NCI-H187 treated with DMSO at 0.1 percent for 48 hours (cell line): Measurements from ENCODE around the gene GRID1.

ENCODE experiments used
- DNase-seq: peaks from one replicate; lab custom pipeline; 2025; lab: John Stamatoyannopoulos, UW

GRID1 gene

GRCh38 chr10:86266446-86267242 is 100.0 kb downstream of the GRID1 start:
- no peak for DNase-seq

- DNase-seq = no peak
Measured at GRCh38 chr10:86265895-86266259, 100.7 kb downstream of the GRID1 start.

- DNase-seq = peak; percentile 6
Measured at GRCh38 chr10:86265236-86265894, 101.2 kb downstream of the GRID1 start.

GRCh38 chr10:86264481-86265231 is 101.9 kb downstream of the GRID1 start:
- DNase-seq = no peak

DNA sequence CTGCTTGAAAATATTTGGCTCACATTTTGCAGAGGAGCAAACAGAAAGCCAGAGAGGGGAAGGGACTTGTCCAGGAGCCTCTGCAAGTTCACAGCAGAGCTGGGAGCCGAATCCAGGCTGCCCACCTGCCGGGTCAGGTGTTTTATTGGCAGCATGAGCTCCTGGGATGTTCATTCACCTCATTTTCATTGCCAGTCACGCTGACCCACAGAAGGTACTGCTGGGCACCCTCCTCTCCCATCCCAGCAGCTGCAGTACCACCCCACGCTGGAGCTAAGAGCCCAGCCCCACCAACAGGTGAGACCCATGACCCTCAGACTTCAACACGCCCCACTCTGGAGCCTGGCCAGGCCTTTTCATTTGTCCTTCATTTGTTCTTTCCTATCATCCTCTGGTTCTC is 102.7 kb downstream of the GRID1 start:
- DNase-seq = no peak

DNA sequence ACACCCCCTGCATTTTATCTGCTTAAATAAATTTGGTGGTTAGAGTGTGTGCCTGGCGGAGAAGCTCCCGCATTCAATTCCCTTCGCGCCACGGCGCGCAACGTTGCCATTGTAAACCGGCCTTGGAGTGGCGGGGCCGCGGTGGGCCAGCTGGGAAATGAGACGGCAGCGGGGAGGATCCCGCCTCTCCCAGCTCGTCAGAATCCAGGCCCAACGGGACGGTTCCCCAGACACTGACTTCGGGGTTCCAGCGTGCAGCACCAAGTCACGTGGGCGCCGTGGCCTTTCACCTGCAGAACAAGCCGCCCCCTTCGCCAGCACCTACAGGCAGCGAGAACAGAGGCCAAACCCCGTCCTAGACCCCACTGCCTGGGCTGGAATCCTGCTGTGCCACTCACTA is 103.4 kb downstream of the GRID1 start:
- DNase-seq = no peak

GRCh38 chr10:86262688-86263181 is 103.9 kb downstream of the GRID1 start:
- DNase-seq = no peak

DNA sequence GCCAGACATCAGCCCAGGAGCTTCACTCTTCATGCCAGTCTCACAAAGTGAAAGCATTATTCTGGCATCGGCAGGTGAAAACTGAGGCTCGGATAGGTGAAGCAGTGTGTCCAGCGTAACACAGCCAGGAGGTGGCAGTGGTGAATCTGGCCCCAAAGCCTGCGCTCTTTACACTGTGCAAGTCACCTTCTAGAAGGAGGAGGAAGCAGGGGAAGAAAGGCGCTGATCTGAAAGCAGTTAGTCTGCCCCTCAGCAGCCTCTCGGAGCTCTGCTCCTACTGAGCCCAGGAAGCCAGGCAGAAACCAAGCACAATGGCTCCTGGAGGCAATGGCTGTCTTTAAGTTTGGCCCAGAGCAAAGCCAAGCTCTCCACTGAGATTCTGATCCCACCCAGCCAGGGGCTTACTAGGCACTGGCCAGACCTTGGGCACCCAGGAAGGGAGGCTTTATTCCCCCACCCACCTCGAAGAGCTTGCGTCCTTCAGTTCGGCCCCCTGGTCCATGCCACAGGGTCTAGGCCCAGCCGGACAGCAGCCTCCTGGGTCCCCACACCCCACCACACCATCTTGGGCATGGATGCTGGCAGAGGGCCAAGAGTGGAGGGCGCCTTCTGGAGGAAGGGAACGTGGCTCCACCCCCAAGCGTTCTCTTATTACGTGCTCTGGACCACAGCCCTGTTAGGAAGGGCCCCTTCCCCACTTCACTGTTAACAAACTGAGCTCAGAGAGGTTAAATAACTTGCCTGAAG is 104.5 kb downstream of the GRID1 start:
- DNase-seq = peak; percentile 1

- DNase-seq = no peak
Measured at GRCh38 chr10:86261470-86261869, 105.1 kb downstream of the GRID1 start.

DNA sequence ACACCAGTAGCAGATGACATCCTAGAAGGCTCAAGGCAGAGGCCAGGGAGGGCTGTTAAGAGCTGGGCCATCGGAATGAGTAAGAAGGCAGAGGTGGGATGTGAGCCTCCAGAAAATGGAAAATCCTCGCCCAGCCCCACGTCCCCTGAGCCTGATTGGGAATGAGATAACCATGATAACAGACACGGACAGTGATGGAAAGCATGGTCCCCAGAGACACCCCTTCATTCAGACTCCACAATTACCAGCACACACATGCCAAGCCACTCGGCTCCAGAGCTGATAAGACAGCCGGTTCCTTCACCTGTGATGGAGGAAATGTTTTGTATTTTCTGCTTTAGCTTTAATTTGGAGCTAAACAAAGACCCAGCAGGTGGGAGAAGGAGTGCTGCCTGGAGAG is 106.0 kb downstream of the GRID1 start:
- DNase-seq = peak; percentile 31

DNA sequence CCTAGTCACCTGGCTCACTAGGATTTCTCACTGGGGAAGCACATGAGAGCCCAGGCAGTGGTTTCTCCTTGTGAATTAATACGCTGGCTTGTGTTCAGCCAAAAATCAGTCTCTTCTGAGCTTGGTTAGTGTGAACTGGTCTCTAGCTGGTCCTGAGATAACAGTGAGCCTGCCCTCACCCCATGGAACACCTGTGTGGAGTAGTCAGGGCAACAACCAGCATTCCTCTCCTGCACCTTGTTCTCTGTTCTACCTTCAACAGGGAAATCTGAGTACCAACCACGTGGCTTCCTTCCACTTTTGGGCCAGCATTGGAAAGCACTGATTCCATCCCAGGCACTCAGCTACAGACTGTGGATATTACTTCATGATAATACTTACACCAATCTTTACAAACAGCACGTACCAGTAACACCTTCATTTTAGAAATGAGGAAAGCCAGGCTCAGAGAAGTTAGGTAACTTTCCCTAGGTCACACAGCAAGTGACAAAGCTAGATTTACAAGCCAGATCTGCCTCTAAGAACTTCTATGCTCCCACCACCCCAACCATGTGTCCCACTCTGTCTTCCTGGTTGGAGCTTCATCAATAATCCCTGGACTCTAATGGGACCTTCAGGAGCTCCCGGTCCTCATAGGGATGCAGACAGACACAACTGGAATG is 106.6 kb downstream of the GRID1 start:
- DNase-seq = no peak

DNA sequence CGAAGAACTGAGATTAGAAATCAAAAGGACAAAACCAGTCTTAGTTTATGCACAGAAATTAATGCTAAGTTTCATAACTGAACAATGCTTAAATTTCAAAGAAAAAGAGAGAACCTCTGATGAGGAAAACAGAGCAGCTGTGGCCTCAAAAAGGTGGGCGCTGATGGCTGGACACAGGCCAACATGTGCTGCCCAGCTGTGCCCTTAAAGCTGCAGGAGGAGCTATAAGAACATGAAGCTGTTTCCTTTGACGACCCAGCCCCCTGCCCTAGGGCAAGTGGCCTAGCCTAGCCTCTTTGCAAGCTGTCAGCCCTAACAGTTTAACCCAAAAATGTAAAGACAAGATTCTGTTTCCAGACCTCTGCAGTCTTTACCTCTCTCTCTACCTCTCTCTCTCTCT is 107.7 kb downstream of the GRID1 start:
- no peak for DNase-seq

DNA sequence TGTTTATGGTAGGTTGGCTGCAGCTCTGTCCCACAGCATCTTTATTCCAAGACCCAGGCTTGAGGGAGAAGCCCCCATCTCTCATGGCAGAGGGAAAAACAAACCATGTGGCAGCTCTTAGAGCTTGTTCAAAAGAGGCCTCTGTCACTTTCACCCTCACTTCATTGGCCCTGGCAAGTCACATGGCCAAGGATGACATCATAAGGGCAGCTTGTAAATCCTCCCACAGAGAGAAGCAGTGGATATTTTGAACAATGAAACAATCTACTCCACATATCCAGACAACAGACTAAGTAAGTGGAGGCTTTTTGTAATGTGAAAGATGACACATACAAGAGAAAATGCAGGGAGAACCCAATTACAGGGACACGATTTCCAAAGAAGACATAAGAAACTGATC is 108.1 kb downstream of the GRID1 start:
- no peak for DNase-seq

- DNase-seq = no peak
Measured at GRCh38 chr10:86257683-86258082, 108.9 kb downstream of the GRID1 start.

- no peak for DNase-seq
Measured at GRCh38 chr10:86256690-86257315, 109.8 kb downstream of the GRID1 start.

- no peak for DNase-seq
Measured at GRCh38 chr10:86255405-86256251, 111.0 kb downstream of the GRID1 start.

GRCh38 chr10:86254526-86255174 is 111.9 kb downstream of the GRID1 start:
- DNase-seq = peak; percentile 8

- DNase-seq = no peak
Measured at GRCh38 chr10:86254081-86254480, 112.5 kb downstream of the GRID1 start.
